ENCODE measurements around the gene PAPSS2.
"Not testable (repeated sequence)": the region's sequence is repeated elsewhere in the genome, so short reads cannot be mapped to it uniquely, and the experiment has no call there.

PAPSS2 gene

GRCh38 chr10:87659571-87660483, at the start of gene PAPSS2:
PAPSS2 (plus strand) TSS chr10:87659878; CDS start chr10:87659982, 104 bp downstream.
- peak; percentile 72 for DNase-seq

DNA sequence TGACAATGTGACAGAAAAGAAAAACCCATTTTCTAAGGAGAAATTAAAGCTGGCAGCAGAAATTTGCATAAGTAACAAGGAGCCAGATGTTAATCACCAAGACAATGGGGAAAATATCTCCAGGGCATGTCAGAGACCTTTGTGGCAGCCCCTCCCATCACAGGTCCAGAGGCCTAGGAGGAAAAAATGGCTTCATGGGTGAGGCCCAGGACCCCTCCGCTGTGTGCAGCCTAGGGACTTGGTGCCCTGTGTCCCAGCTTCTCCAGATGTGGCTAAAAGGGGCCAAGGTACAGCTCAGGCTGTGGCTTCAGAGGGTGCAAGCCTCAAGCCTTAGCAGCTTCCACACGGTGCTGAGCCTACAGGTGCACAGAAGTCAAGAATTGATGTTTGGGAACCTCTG, 48.3 kb upstream of the PAPSS2 start:
- not testable (repeated sequence) for DNase-seq

- DNase-seq = no peak
These were observed 47.6 kb upstream of the PAPSS2 start for GRCh38 chr10:87612115-87612514.

DNA sequence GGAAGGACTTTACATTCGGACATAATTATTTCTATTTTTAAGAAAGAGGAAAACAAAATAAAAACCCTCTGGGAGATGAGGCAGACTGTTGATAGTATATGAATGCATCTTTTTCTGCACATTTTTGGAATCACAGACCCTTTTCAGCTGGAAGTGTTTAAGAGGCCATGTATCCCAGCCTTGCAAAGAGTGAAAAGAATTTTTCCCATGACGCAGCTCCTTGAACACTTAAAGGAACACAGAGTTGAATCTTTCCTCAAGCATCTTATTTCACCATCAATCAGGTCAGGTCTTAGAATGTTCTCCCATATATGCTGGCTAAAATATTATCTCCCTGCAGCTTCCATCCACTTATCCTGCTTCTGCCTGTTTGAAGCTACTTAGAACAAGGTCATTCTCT, 45.9 kb upstream of the PAPSS2 start:
- DNase-seq = no peak

DNA sequence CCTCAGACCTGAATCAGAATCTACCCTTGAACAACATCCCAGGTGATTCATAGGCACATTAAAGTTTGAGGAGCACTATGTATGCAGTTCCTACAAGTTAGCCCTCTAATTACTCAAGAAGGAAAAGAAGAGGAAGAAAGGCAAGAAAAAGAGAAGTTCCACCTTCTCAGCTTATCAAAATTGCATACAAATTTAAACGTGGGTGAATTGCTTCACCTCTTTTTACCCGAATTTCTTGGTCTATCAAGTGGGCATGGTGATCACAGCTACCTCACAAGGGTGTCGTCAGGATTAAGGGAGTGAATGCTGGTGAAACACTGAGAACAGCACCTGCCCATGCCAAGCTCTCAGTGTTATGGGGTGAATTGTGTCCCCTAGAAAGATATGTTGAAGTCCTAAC, 43.8 kb upstream of the PAPSS2 start:
- peak; percentile 19 for DNase-seq

- DNase-seq = no peak
These were observed 42.2 kb upstream of the PAPSS2 start for GRCh38 chr10:87617503-87617902.

DNA sequence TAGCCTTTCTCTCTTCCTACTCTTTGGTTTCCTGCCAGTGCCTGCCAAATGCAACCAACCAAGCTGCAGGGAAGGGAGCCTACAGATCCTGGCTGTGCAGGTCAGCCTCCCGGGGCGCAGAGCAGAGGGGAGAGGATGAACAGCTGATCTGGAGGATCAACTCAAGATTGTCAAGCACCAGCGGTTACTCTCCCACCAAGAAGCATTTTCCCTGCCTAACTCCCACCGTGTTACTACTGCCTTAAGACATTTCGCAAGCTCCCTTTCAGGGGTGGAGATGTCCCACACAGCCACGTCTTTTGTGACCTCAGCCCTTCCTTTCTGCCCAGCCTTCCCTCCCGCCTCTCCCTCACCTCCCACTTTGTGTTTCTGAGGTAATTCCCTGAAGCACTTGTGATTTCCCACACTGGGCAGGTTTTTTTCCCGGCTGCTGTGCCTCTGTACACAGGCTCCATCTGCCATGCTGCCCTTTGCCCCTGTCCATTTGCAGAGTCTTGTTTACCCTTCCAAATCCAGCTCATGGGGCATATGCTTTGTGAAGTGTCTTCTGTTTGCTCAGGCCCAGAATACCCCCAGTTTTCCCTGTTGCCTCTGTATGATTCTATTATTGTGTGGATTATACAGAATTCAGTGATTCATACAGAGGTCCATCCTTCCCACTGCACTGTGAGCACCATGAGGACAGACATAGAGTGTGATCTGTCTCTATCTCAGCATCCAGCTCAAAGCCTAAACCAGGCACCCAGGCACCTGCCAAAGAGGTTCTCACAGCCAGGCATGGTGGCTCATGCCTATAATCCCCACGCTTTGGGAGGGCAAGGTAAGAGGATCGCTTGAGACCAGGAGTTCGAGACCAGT, 40.9 kb upstream of the PAPSS2 start:
- DNase-seq = peak; percentile 52

DNA sequence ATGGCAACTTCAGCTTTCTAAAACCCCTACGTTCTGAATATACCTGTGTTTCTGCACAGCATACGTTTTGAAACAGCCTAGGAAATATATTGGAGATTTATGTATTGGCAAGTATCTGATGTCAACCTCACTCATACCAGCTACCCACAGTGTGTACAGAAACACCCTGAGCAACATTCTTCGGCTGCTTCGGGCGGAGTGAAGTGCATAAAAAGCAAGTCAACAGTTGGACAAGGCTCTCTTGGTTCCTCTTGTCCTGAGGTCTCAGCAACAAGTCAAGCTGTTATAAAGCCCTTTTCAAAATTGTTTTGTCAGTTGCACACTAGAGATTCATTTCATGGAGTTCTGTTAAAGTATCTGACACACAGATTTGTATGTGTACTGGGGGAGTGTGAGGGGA, 40.0 kb upstream of the PAPSS2 start:
- DNase-seq = no peak

- not testable (repeated sequence) for DNase-seq
These were observed 38.2 kb upstream of the PAPSS2 start for GRCh38 chr10:87621440-87621839.

DNA sequence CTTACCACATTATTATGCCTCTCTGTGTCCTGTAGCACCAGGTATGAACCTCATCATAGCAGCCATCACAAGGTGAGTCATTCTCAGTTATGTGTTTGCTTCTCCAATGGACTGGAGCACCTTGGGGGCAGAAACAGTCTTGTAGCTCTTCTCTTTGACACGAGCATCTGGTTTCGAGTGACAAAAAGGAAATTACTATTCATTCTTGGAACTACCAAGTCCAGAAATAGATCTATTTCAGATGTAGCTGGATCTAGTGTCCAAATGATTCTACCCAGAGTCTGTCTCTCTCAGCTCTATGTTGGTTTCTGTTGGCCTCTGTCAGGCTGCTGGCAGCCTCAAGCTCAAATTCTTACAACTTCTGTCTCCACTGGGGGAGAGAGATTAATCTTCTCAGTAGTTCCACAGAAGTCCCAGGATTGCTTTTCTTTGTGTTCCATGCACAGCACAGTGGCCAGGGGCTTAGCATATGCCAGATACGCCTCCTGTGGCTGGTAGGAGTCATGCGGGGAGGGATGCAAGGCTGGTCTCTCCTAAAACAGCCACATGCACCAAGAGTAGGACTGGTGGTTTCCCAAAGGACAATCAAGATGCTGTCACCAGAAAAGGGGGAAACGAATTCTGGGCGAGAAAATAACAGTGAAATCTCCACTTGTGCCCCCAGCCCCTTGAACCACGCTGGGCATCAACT, 37.2 kb upstream of the PAPSS2 start:
- DNase-seq = no peak

- no peak for DNase-seq
These were observed 36.5 kb upstream of the PAPSS2 start for GRCh38 chr10:87623191-87623590.

DNA sequence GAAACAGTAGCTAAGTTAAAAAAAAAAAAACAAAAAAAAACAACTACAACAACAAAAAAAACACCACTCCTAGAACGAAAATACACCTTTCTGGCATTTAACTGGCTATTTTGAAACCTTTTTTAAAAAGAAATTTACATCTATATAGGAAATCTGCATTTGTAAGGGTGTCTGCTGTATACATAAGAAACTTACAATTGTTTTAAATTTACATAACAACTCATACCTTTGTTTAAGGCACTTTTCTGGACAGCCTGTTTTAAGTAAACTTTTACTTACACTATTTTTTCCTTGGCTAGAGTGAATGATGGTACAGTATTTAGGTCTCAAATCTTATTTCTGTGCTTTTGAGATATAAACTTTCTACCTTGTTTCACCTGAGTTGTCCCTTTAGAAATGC, 34.0 kb upstream of the PAPSS2 start:
- no peak for DNase-seq

DNA sequence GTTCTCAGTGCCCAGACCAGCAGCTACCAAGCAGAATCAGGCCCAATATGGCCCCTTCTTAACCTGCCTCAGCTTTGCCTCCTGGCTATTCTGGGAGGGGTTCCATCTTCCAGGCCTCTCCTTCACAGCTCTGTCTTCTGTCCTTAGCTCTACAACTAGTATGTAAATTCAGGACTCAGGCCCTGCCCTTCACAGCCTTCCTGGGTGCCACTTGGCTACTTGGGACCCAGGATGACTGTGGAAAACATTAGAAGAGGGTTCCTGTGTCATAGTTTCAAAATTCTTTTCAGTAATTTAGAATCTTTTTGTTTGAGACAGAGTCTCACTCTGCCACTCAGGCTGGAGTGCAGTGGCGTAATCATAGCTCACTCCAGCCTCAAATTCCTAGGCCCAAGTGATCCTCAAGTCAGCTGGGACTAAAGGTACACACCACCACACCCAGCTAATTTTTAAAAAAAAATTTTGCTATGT, 33.2 kb upstream of the PAPSS2 start:
- DNase-seq = no peak

GRCh38 chr10:87630171-87630570, 29.5 kb upstream of the PAPSS2 start:
- no peak for DNase-seq

DNA sequence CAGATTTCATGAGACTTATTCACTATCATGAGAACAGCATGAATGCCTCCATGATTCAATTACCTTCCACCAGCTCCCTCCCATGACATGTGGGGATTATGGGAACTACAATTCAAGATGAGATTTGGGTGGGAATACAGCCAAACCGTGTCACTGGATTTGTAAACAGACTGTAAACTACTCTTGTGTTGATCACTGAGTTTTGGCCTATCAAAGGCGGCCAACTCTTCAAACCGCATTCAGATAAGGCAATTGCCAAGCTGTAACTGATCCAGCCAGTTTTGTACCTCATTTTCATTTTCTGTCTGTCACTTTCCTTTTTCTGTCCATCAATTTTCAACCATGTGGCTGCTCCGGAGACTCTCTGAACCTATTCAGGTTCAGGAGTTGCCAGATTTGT, 27.2 kb upstream of the PAPSS2 start:
- no peak for DNase-seq

DNA sequence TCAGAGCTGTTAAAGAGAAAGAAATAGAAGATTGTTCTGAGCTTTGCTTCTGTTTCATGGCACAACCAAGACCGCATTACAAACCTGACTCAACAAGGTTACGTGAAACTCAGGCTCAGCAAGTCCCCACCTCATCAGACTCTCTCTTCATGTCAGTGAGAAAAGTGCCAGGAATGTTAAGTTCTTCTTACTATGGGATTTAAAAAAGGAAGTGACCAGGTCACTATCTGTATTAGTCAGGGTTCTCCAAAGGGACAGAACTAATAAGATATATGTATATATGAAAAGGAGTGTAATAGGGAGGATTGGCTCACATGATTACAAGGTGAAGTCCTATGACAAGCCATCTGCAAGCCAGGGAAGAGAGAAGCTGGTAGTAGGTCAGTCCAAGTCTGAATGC, 25.4 kb upstream of the PAPSS2 start:
- DNase-seq = peak; percentile 12

- peak; percentile 89 for DNase-seq
These were observed 24.0 kb upstream of the PAPSS2 start for GRCh38 chr10:87635498-87636312.

GRCh38 chr10:87636313-87636915, 23.3 kb upstream of the PAPSS2 start:
- peak; percentile 2 for DNase-seq

- no peak for DNase-seq
These were observed 20.2 kb upstream of the PAPSS2 start for GRCh38 chr10:87639493-87639892.

- DNase-seq = no peak
These were observed 19.6 kb upstream of the PAPSS2 start for GRCh38 chr10:87640043-87640442.

DNA sequence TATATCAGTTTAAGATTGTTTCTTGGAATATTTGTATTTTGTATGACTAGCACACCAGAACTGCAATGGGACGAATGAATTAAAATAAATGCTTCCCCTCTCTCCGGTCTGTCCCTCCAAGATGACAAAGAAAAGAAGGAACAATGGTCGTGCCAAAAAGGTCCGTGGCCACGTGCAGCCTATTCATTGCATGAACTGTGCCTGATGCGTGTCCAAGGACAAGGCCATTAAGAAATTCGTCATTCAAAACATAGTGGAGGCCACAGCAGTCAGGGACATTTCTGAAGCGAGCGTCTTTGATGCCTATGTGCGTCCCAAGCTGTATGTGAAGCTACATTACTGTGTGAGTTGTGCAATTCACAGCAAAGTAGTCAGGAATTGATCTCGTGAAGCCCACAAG, 17.2 kb upstream of the PAPSS2 start:
- DNase-seq = no peak

DNA sequence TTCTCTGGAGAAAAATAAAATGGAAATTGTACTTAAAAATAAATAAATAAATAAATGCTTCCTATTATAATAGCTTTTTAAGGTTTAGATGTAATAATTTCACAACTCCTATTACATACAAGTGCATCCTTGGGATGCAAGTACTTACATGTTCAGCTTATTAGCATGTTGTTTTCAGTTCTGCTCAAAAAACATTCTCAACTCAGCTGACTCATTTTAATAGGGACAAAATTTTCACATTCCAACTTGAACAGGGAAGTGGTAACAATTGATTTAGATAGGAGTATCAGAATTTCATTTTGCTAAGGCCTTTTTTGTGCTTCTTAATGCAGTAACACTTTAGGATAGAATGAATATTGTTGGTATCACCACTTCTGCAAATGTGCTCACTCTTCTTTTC, 16.7 kb upstream of the PAPSS2 start:
- DNase-seq = no peak
